Thymus (tissue), 2 donors: ENCODE results near the gene TRAPPC2. TPM values are rescaled to one million over a fixed set of nuclear protein-coding genes. Genes with fewer than 3 reads are reported as not detected.

ENCODE experiments used
- polyA plus RNA-seq: library from polyadenylated mRNA; stranded (reverse); fragments of 200-250 nt; gene quantifications from one replicate; pipeline ENCODE4 v1.2.3, GENCODE V29; 2013
- total RNA-seq: library from RNA; stranded (reverse); fragments of 120-200 nt; gene quantifications from one replicate; pipeline ENCODE4 v1.2.4, GENCODE V29; 2013
- donor health status: healthy.

Gene TRAPPC2
- total and polyA plus RNA-seq, 2 donors, result 15.2 to 21.0 TPM

Other genes with a start within 250 kb of the TRAPPC2 start
- 2.4 TPM for gene EGFL6, start 165.0 kb downstream of the TRAPPC2 start, total RNA-seq
- gene EGFL6, start 165.0 kb downstream of the TRAPPC2 start, polyA plus RNA-seq, result 0.73 TPM
- 9.2 TPM for gene TCEANC, start 81.5 kb downstream of the TRAPPC2 start, total RNA-seq
- gene TCEANC, start 81.5 kb downstream of the TRAPPC2 start, polyA plus RNA-seq, result 6.9 TPM
- 23.7 TPM for gene RAB9A, start 45.5 kb downstream of the TRAPPC2 start, total RNA-seq
- gene RAB9A, start 45.5 kb downstream of the TRAPPC2 start, polyA plus RNA-seq, result 33.4 TPM
- 30.3 TPM for gene OFD1, start 128 bp upstream of the TRAPPC2 start, total RNA-seq
- 137 TPM for gene OFD1, start 128 bp upstream of the TRAPPC2 start, polyA plus RNA-seq
- 1.7 TPM for gene GPM6B, start 82.5 kb upstream of the TRAPPC2 start, total RNA-seq
- gene GPM6B, start 82.5 kb upstream of the TRAPPC2 start, polyA plus RNA-seq, result 2.3 TPM